ENCODE measurements around the gene CRYM. TPM values are rescaled to one million over a fixed set of nuclear protein-coding genes. Genes with fewer than 3 reads are reported as not detected.

CRYM gene
- total and polyA plus RNA-seq, 4 donors, result 2.3 to 7.8 (median 7.0) TPM

DNA sequence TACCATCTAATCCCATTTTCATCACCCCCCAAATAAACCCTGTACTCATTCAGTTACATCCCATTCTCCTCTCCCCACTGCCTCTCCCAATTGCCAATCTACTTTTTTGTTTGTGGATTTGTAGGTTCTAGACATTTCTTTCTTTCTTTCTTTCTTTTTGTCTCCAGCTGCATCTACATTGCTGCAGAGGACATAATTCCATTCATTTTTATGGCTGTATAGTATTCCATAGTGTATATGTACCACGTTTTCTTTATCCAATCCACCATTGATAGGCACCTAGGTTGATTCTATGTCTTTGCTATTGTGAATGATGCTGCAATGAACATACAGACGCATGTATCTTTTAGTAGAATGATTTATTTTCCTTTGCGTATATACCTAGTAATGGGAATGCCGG is 6.3 kb upstream of the CRYM start:
- H3K4me3 ChIP-seq (ENCODE audit: low read depth in 1 of 3, low read length in 3 of 3), result peak overlapping the region in 1 of 3 donors; percentile 56
- no peak for TF ChIP-seq NR2F2 (IDR thresholded peaks at IDR 0.05)
- no peak for TF ChIP-seq HNF4G (IDR thresholded peaks at IDR 0.05)
- TF ChIP-seq, protein P1, sequence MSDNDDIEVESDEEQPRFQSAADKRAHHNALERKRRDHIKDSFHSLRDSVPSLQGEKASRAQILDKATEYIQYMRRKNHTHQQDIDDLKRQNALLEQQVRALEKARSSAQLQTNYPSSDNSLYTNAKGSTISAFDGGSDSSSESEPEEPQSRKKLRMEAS (IDR thresholded peaks at IDR 0.05), result no peak
- no peak for TF ChIP-seq SP1 (IDR thresholded peaks at IDR 0.05)
- TF ChIP-seq RAD21 (IDR thresholded peaks at IDR 0.05), result no peak
- TF ChIP-seq EGR1 (IDR thresholded peaks at IDR 0.05; ENCODE audit: low read depth in 2 of 2), result no peak
- TF ChIP-seq RXRA (IDR thresholded peaks at IDR 0.05), result no peak
- no peak for TF ChIP-seq TAF1 (conservative IDR thresholded peaks at IDR 0.05)
- H3K27ac ChIP-seq (ENCODE audit: low read depth in 1 of 2, low read length in 2 of 2), result no peak overlapping the region
- WGBS, result 80% methylated on average over 4 of the region's 4 CpGs
- H3K9ac ChIP-seq (ENCODE audit: low read depth in 1 of 2, low read length in 2 of 2), result peak overlapping the region in 1 of 2 donors; percentile 22
- DNase-seq (ENCODE audit: low spot score), result no peak
- peaks cover 5 to 8% (median 7%) of the 10 kb centered on the region in 4 donors for H3K4me1 ChIP-seq (ENCODE audit: control insufficient read depth in 4 of 4, insufficient read depth in 4 of 4, low read length in 3 of 4)
- H3K27me3 ChIP-seq (ENCODE audit: control insufficient read depth in 4 of 4, insufficient read depth in 4 of 4, low read length in 3 of 4), result peaks cover 0 to 3% (median under 1%) of the 10 kb centered on the region in 4 donors
- H3K9me3 ChIP-seq (ENCODE audit: control insufficient read depth in 4 of 4, low read length in 3 of 4), result no peaks in the 10 kb centered on the region
- peaks cover 0 to 1% (median 0%) of the 10 kb centered on the region in 4 donors for H3K36me3 ChIP-seq (ENCODE audit: control insufficient read depth in 4 of 4, insufficient read depth in 3 of 4, low read depth in 1 of 4, low read length in 3 of 4)

DNA sequence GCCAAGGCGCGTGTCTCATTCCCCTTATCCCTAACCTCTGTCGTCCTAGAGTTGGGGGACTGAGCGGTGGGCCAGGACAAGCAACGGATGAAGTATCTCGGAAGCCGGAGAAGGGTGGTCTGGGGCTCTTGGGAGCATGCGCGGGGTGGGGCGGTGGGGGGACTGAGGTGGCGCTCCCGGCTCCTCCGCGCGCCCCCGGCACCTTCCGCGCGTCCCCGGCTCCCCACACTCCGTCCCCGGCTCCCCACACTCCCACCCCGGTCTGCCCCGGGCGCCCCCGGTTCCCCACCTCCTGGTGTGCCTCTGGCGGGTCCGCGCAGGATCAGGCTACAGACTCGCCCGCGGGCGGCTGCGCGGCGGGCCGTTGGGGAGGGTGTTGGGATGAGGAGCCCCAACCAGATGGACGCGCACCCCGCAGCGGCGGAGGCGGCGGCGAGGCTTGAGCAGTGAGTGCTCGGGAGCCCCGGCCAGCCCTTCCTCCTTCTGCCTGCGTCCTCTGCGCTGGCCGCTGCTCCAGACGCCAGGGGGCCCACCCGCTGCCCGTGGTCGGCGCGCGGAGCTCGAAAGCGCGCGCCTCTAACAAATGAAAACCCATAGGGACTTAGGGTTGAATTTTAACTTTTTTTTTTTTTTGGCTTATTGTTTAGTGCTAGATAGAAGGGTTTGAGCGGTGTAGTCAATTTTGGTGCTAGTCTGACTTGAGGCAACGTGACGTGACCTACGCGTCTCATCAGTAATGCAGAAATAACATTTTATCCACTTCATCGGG is 5.6 kb upstream of the CRYM start:
- H3K9ac ChIP-seq (ENCODE audit: low read depth in 1 of 2, low read length in 2 of 2), result no peak overlapping the region

More for the DNA sequence above, 5.6 kb upstream of the CRYM start:
- TF ChIP-seq, protein P2, sequence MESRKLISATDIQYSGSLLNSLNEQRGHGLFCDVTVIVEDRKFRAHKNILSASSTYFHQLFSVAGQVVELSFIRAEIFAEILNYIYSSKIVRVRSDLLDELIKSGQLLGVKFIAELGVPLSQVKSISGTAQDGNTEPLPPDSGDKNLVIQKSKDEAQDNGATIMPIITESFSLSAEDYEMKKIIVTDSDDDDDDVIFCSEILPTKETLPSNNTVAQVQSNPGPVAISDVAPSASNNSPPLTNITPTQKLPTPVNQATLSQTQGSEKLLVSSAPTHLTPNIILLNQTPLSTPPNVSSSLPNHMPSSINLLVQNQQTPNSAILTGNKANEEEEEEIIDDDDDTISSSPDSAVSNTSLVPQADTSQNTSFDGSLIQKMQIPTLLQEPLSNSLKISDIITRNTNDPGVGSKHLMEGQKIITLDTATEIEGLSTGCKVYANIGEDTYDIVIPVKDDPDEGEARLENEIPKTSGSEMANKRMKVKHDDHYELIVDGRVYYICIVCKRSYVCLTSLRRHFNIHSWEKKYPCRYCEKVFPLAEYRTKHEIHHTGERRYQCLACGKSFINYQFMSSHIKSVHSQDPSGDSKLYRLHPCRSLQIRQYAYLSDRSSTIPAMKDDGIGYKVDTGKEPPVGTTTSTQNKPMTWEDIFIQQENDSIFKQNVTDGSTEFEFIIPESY (IDR thresholded peaks at IDR 0.05), result no peak
- TF ChIP-seq RAD21 (IDR thresholded peaks at IDR 0.05) (peak; percentile 32 to 62), CTCF (IDR thresholded peaks at IDR 0.05; ENCODE audit: low read depth, low read length, missing input control) (peak; percentile 17)
- TF ChIP-seq, protein P3, sequence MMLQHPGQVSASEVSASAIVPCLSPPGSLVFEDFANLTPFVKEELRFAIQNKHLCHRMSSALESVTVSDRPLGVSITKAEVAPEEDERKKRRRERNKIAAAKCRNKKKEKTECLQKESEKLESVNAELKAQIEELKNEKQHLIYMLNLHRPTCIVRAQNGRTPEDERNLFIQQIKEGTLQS (IDR thresholded peaks at IDR 0.05), result no peak
- no peaks in the 10 kb centered on the region for H3K9me3 ChIP-seq (ENCODE audit: control insufficient read depth in 4 of 4, low read length in 3 of 4)
- H3K27ac ChIP-seq (ENCODE audit: low read depth in 1 of 2, low read length in 2 of 2), result no peak overlapping the region
- WGBS, result 10% methylated on average over 67 of the region's 67 CpGs
- peaks cover 6 to 15% (median 13%) of the 10 kb centered on the region in 4 donors for H3K4me1 ChIP-seq (ENCODE audit: control insufficient read depth in 4 of 4, insufficient read depth in 4 of 4, low read length in 3 of 4)
- H3K36me3 ChIP-seq (ENCODE audit: control insufficient read depth in 4 of 4, insufficient read depth in 3 of 4, low read depth in 1 of 4, low read length in 3 of 4), result peaks cover 0 to 1% (median 0%) of the 10 kb centered on the region in 4 donors
- peaks cover 0 to 3% (median under 1%) of the 10 kb centered on the region in 4 donors for H3K27me3 ChIP-seq (ENCODE audit: control insufficient read depth in 4 of 4, insufficient read depth in 4 of 4, low read length in 3 of 4)
- peak overlapping the region in 2 of 3 donors; percentile 31 to 56 for H3K4me3 ChIP-seq (ENCODE audit: low read depth in 1 of 3, low read length in 3 of 3)
- no peak for DNase-seq (ENCODE audit: low spot score)

Data from liver (tissue), 9 donors.